SK-N-SH (cell line): ENCODE results near the gene FAM120A. TPM values are rescaled to one million over a fixed set of nuclear protein-coding genes. Genes with fewer than 3 reads are reported as not detected.

ENCODE experiments used
- CTCF ChIA-PET: fragments of 300-600, 350-600 bp; formaldehyde crosslinking; extraction: SDS; loops from one replicate; lab custom pipeline; 2021; lab: Yijun Ruan, JAX
- POLR2A ChIA-PET: fragments of 350-600 bp; sonication (Branson Sonifier 250); formaldehyde crosslinking; extraction: SDS; loops from one replicate; lab custom pipeline; 2020; ENCODE audit warnings: antibody characterized with exemption, inconsistent platforms; lab: Yijun Ruan, JAX
- DNase-seq: peaks from one replicate; pipeline ENCODE4 v3.0.0; 2012
- H2AFZ ChIP-seq: fragments of 200-600 bp; sonication (generic); 2 replicates; pipeline ENCODE4 v1.8.1; 2016; ENCODE audit warnings: antibody characterized with exemption, mild to moderate bottlenecking, low read depth
- H3F3A ChIP-seq: fragments of 200-600 bp; sonication (generic); replicated peaks from 2 replicates; pipeline ENCODE3; 2016; ENCODE audit warnings: antibody characterized with exemption, mild to moderate bottlenecking; ENCODE audit not compliant: insufficient read depth
- H3K27ac ChIP-seq, 2 experiments: fragments of 200-500 bp in 1 of 2; fragments of 200-600 bp in 1 of 2; sonication (Bioruptor generic) in 1 of 2; sonication (generic), shearing (Covaris generic) in 1 of 2; 2 replicates each; pipeline versions ENCODE4 v1.5.1 to v1.6.1; 2014 to 2016; ENCODE audit warnings: low read depth in 2 of 2, inconsistent platforms in 1 of 2, low read length in 1 of 2, mild to moderate bottlenecking in 1 of 2, mixed read lengths in 1 of 2
- H3K27me3 ChIP-seq: fragments of 200-600 bp; sonication (generic), shearing (Covaris generic); 2 replicates; pipeline ENCODE4 v1.6.1; 2016; ENCODE audit warnings: mixed run types; ENCODE audit not compliant: insufficient read depth
- H3K36me3 ChIP-seq, 2 experiments: fragments of 200-500 bp in 1 of 2; fragments of 200-600 bp in 1 of 2; sonication (Bioruptor generic) in 1 of 2; sonication (generic) in 1 of 2; replicated peaks in 1 of 2; 2 replicates each; pipeline versions ENCODE3 to v1.5.1; 2014 to 2016; ENCODE audit warnings: low read length in 1 of 2, mild to moderate bottlenecking in 1 of 2; ENCODE audit not compliant: insufficient read depth in 2 of 2, control insufficient read depth in 1 of 2
- H3K4me1 ChIP-seq, 2 experiments: fragments of 200-500 bp in 1 of 2; fragments of 200-600 bp in 1 of 2; sonication (Bioruptor generic) in 1 of 2; sonication (generic), shearing (Covaris generic) in 1 of 2; 2 replicates each; pipeline versions ENCODE4 v1.5.1 to v1.6.1; 2014 to 2016; ENCODE audit warnings: low read depth in 1 of 2, low read length in 1 of 2, mixed run types in 1 of 2; ENCODE audit not compliant: insufficient read depth in 2 of 2, control insufficient read depth in 1 of 2
- H3K4me2 ChIP-seq: fragments of 200-600 bp; sonication (generic), shearing (Covaris generic); 2 replicates; pipeline ENCODE4 v1.6.1; 2017; ENCODE audit warnings: mixed run types
- H3K4me3 ChIP-seq, 2 experiments: fragments of 200-500 bp in 1 of 2; fragments of 200-600 bp in 1 of 2; sonication (Bioruptor generic) in 1 of 2; sonication (generic), shearing (Covaris generic) in 1 of 2; 2 replicates each; pipeline versions ENCODE4 v1.5.1 to v1.8.1; 2014 to 2016; ENCODE audit warnings: low read depth in 2 of 2, inconsistent platforms in 1 of 2, low read length in 1 of 2, mild to moderate bottlenecking in 1 of 2, mixed read lengths in 1 of 2, moderate library complexity in 1 of 2
- H3K79me2 ChIP-seq: fragments of 200-600 bp; sonication (generic); 2 replicates; pipeline ENCODE4 v1.8.1; 2017; ENCODE audit warnings: mild to moderate bottlenecking; ENCODE audit not compliant: insufficient read depth
- H3K9ac ChIP-seq: fragments of 200-600 bp; sonication (generic); 2 replicates; pipeline ENCODE4 v1.6.1; 2017; ENCODE audit warnings: mixed run types
- H3K9me2 ChIP-seq: fragments of 200-600 bp; sonication (generic); 2 replicates; pipeline ENCODE4 v1.6.1; 2017; ENCODE audit warnings: mixed run types
- H3K9me3 ChIP-seq: fragments of 200-600 bp; sonication (generic); 2 replicates; pipeline ENCODE4 v1.6.1; 2017; ENCODE audit warnings: mixed run types, mild to moderate bottlenecking, moderate library complexity
- H4K20me1 ChIP-seq: fragments of 200-600 bp; sonication (generic); 2 replicates; pipeline ENCODE4 v1.6.1; 2017; ENCODE audit warnings: mild to moderate bottlenecking, mixed run types; ENCODE audit not compliant: insufficient read depth
- CHD2 ChIP-seq: fragments of 150-350 bp; IDR thresholded peaks from 2 replicates; pipeline ENCODE4 v1.6.1; 2018; ENCODE audit warnings: low read length; ENCODE audit not compliant: partially characterized antibody
- FOXJ3 ChIP-seq: sonication (generic); formaldehyde crosslinking; IDR thresholded peaks from 2 replicates; pipeline ENCODE4 v1.5.1; 2020; ENCODE audit warnings: mild to moderate bottlenecking, missing genetic modification reagents
- FOXM1 ChIP-seq: IDR thresholded peaks from 2 replicates; pipeline ENCODE4 v1.4.0; 2012; ENCODE audit warnings: low read depth, mild to moderate bottlenecking
- GABPA ChIP-seq: IDR thresholded peaks from 2 replicates; pipeline ENCODE4 v1.4.0; 2012; ENCODE audit warnings: low read depth, mild to moderate bottlenecking
- MEF2A ChIP-seq: IDR thresholded peaks from 2 replicates; pipeline ENCODE4 v1.4.0; 2012; ENCODE audit warnings: low read depth, borderline replicate concordance
- MXI1 ChIP-seq: IDR thresholded peaks from 2 replicates; pipeline ENCODE4 v1.6.1; 2012; ENCODE audit warnings: mild to moderate bottlenecking, low read depth, low read length, improper control_type of control experiment
- NFIC ChIP-seq: IDR thresholded peaks from 2 replicates; pipeline ENCODE4 v1.4.0; 2012; ENCODE audit warnings: borderline replicate concordance
- POLR2AphosphoS5 ChIP-seq: IDR thresholded peaks from 2 replicates; pipeline ENCODE4 v1.6.1; 2012; ENCODE audit warnings: low read depth, low read length
- RCOR1 ChIP-seq: fragments of 150-350 bp; IDR thresholded peaks from 2 replicates; pipeline ENCODE4 v1.6.1; 2017; ENCODE audit warnings: antibody characterized with exemption, low read length
- REST ChIP-seq: IDR thresholded peaks from 2 replicates; pipeline ENCODE4 v1.6.1; 2012; ENCODE audit warnings: mild to moderate bottlenecking, low read depth, low read length, moderate library complexity
- SMC3 ChIP-seq: IDR thresholded peaks from 2 replicates; pipeline ENCODE4 v1.6.1; 2012; ENCODE audit warnings: low read depth, low read length, improper control_type of control experiment
- TAF1 ChIP-seq: IDR thresholded peaks from 2 replicates; pipeline ENCODE4 v1.6.1; 2012; ENCODE audit warnings: low read depth, mild to moderate bottlenecking, low read length, moderate library complexity, borderline replicate concordance
- TCF12 ChIP-seq: IDR thresholded peaks from 2 replicates; pipeline ENCODE4 v1.4.0; 2012
- USF2 ChIP-seq: fragments of 150-350 bp; IDR thresholded peaks from 2 replicates; pipeline ENCODE4 v1.6.1; 2017; ENCODE audit warnings: antibody characterized with exemption, low read length, low read depth, borderline replicate concordance
- WGBS: methylation state at CpG from one replicate; pipeline ENCODE4 v1.1.6; 2017; ENCODE audit warnings: low lambda C conversion rate; 5-methylcytosine and 5-hydroxymethylcytosine counted together
- polyA plus RNA-seq, 3 experiments: library from polyadenylated mRNA; depleted of rRNA; stranded (reverse); fragments of >200 nt; gene quantifications; 2 replicates each; pipeline ENCODE4 v1.2.3, GENCODE V29; 2012
- TF ChIP-seq, protein P1 (sequence below): fragments of 200-600 bp; sonication (generic); IDR thresholded peaks from 2 replicates; pipeline ENCODE4 v1.6.1; 2017; ENCODE audit warnings: antibody characterized with exemption, mild to moderate bottlenecking, moderate library complexity
- TF ChIP-seq, protein P2 (sequence below): IDR thresholded peaks from 2 replicates; pipeline ENCODE4 v1.4.0; 2012; ENCODE audit warnings: low read depth
- TF ChIP-seq, protein P3 (sequence below): fragments of 150-350 bp; IDR thresholded peaks from 2 replicates; pipeline ENCODE4 v1.6.1; 2016; ENCODE audit warnings: mild to moderate bottlenecking, low read depth, low read length

Gene FAM120A
- polyA plus RNA-seq, 1 of the 3 experiments (the other 2 are of a cell fraction): 58.6 TPM

- TF ChIP-seq, protein P1, sequence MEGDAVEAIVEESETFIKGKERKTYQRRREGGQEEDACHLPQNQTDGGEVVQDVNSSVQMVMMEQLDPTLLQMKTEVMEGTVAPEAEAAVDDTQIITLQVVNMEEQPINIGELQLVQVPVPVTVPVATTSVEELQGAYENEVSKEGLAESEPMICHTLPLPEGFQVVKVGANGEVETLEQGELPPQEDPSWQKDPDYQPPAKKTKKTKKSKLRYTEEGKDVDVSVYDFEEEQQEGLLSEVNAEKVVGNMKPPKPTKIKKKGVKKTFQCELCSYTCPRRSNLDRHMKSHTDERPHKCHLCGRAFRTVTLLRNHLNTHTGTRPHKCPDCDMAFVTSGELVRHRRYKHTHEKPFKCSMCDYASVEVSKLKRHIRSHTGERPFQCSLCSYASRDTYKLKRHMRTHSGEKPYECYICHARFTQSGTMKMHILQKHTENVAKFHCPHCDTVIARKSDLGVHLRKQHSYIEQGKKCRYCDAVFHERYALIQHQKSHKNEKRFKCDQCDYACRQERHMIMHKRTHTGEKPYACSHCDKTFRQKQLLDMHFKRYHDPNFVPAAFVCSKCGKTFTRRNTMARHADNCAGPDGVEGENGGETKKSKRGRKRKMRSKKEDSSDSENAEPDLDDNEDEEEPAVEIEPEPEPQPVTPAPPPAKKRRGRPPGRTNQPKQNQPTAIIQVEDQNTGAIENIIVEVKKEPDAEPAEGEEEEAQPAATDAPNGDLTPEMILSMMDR: no peak
- TF ChIP-seq FOXM1: no peak
- TF ChIP-seq, protein P2, sequence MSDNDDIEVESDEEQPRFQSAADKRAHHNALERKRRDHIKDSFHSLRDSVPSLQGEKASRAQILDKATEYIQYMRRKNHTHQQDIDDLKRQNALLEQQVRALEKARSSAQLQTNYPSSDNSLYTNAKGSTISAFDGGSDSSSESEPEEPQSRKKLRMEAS: no peak
These were observed 115.9 kb downstream of the FAM120A start (continued) for GRCh38 chr9:93567271-93567959.

GRCh38 chr9:93568169-93568568, 116.7 kb downstream of the FAM120A start:
- Histone ChIP-seq H3K4me3 (no peak overlapping the region), H3F3A (peaks cover 22% of the 10 kb centered on the region), H3K9me3 (peaks cover 13% of the 10 kb centered on the region), H4K20me1 (no peaks in the 10 kb centered on the region), H3K27ac (no peak overlapping the region), H3K9ac (no peak overlapping the region), H3K4me1 (peaks cover 0 to 10% of the 10 kb centered on the region in 2 experiments; a peak in 2 of 4 replicates), H3K79me2 (no peaks in the 10 kb centered on the region; the same call in 1 of the 2 replicates), H3K9me2 (no peaks in the 10 kb centered on the region), H3K27me3 (no peaks in the 10 kb centered on the region), H3K4me2 (no peak overlapping the region), H2AFZ (no peak overlapping the region), H3K36me3 (peaks cover 19 to 30% of the 10 kb centered on the region in 2 experiments)
- 98% methylated on average over 5 of the region's 5 CpGs for WGBS
- TF ChIP-seq RCOR1: no peak
- ChIA-PET POLR2A (no interaction called here), CTCF (no interaction called here)
- DNase-seq: no peak

DNA sequence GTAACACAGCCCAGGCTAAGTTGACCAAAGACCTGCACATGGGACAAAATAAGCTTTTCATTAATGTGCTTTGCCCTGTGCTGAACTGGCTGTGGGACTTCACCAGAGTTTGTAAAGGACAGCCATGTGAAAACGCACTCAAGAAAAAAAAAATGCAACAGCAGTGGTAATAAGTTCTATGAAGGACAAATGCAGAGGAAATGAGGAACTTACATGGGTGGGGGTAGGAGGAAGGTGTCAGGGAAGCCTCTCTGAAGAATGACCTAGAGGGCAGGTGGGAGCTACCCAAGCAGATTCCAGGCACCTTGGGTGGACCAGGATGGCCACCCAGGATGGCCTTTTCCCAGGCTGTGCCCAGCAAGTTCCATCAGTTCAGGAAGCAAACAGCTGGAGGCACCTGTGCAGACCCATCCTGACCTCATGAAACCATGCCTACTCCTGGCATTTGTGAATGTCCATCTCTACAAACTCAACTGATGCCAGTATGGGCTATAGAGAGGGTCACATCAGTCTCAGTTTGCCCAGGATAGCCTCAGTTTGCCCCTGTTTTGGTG, 118.2 kb downstream of the FAM120A start:
- ChIA-PET CTCF (interaction anchor here (1.8 kb wide), 1 partner anchor 9 kb away, joined by 4 read pairs; no protein-coding TSS in a partner anchor), POLR2A (no interaction called here)
- peaks cover 0 to 10% of the 10 kb centered on the region in 2 experiments; a peak in 2 of 4 replicates for H3K4me1 ChIP-seq
- no peak overlapping the region for H3K9ac ChIP-seq
- peaks cover 3% of the 10 kb centered on the region; the same call in 1 of the 2 replicates for H3K79me2 ChIP-seq
- WGBS: 83% methylated on average over 1 of the region's 1 CpG
- H3F3A ChIP-seq: peaks cover 17% of the 10 kb centered on the region
- H3K9me2 ChIP-seq: no peaks in the 10 kb centered on the region
- H4K20me1 ChIP-seq: no peaks in the 10 kb centered on the region
- H3K4me3 ChIP-seq: no peak overlapping the region
- peaks cover 4 to 24% of the 10 kb centered on the region in 2 experiments for H3K36me3 ChIP-seq
- no peak for DNase-seq
- peaks cover 13% of the 10 kb centered on the region for H3K9me3 ChIP-seq
- H3K27me3 ChIP-seq: no peaks in the 10 kb centered on the region
- H2AFZ ChIP-seq: no peak overlapping the region
- no peak overlapping the region for H3K27ac ChIP-seq
- H3K4me2 ChIP-seq: no peak overlapping the region
- TF ChIP-seq, protein P3, sequence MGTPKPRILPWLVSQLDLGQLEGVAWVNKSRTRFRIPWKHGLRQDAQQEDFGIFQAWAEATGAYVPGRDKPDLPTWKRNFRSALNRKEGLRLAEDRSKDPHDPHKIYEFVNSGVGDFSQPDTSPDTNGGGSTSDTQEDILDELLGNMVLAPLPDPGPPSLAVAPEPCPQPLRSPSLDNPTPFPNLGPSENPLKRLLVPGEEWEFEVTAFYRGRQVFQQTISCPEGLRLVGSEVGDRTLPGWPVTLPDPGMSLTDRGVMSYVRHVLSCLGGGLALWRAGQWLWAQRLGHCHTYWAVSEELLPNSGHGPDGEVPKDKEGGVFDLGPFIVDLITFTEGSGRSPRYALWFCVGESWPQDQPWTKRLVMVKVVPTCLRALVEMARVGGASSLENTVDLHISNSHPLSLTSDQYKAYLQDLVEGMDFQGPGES: no peak
- TF ChIP-seq REST (no peak), TAF1 (no peak), GABPA (no peak), USF2 (no peak), MEF2A (no peak), SMC3 (no peak), POLR2AphosphoS5 (no peak), CHD2 (no peak), NFIC (no peak), MXI1 (no peak), TCF12 (no peak), FOXJ3 (CRISPR knock-in tag) (no peak)
